NOMO-1 (cell line): ENCODE measurements around the gene CNOT4.
A peak's percentile ranks its signal among the peaks of the same experiment; 100 is the strongest.
"Not testable (repeated sequence)": the region's sequence is repeated elsewhere in the genome, so short reads cannot be mapped to it uniquely, and the experiment has no call there.

Source experiments
- DNase-seq, 2 experiments: peaks; one replicate each; lab custom pipeline; 2025; ENCODE audit not compliant: unreplicated experiment in 2 of 2; lab: John Stamatoyannopoulos, UW

CNOT4 gene

DNA sequence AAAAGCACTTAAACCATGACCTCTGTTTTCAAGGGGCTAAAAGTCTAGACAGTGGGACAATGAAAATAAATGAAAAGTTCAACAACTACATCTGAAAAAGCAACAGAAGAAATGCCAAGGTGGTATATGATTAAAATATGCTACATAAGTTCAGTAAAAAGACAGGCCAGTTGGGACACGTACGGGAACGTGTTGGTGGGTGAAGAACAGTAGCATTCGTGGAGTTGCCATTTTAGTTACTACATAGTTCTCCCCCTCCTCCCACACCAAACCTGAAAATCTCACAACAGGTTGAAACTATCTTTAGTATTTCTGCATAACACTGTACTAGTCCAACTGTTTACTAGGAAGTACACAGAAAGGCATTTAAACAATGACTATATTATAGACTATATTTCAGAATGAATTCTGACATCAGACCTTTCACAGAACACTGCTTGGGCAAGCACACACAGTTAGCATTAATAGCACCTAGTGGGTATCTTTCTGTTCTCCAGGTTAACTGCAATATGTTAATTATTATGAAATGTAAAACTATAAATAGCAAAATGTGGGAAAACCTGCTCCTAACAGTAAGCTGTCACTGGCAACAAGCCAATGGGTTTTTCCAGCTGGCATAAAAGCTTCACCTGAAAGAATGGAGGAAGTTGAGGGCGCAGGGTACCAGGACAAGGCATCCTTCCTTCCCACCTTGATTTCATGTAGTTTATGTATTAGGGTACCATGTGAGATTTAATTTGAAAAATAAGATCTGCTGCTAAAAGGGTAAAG, 141.3 kb downstream of the CNOT4 start:
- no peak for DNase-seq

DNA sequence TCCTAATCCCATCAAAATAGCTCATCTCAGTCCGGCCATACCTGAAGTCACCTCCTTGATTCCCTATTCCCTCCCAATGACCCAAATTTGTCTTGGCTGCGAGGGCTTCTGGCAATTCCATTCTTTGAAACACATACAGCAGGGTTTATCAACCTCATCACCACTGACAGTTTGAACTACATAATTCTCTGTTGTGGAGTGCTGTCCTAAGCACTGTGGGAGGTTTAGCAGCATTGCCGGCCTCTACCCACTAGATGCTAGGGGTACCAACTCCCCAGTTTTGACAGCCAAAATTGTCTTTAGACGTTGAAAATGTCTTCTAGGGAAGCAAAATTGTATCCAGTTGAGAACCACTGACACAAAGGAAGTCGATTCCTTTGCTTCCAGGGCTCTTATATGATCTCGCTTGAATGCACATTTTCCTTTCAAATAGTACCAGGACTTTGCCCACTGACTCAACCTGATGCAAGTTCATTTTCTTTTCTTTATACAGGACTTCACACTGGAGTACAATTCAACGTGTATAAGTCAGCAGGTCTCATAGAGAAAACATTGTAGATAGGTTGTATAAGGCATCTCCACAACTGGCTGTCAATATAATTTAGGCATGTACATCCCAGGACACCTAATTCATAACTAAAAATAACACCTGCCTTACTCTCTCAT, 142.9 kb downstream of the CNOT4 start:
- DNase-seq: no peak

DNA sequence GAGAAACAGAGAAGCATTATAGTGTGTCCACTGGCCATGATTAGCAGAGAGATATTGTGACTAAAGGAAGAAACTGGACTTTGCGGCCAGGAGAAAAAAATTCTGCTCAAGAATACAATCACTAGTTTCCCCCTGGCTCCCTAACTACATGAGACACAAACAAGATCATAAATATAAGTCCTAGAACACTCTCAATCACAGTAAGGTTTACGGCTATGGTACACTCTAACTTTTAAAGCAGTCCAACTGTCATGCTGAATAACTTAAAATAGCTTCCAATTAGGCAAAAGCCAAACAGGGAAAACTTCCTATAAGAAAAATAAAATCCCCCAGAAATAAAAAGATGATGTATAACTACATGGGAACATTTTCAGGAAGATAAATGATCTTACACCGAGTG, 144.2 kb downstream of the CNOT4 start:
- no peak for DNase-seq

DNA sequence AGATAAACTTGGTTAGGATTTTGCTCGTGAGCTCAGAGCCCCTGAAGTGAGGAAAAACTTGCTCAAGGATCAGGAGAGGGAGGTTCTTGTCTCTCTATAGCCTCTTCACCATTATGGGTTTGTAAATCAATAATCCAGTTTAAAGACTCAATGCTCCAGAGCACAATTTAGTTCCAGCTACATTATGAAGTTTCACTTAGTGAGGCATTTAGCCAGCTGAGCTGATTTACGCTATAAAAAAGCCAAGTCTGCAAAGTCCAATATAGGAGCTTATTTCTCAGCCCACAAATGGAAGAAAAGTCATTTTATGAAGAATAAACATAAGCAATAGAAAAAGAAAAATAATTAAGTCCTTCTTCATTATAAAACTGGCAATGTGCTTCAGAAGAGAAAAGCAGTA, 145.7 kb downstream of the CNOT4 start:
- DNase-seq: no peak

DNA sequence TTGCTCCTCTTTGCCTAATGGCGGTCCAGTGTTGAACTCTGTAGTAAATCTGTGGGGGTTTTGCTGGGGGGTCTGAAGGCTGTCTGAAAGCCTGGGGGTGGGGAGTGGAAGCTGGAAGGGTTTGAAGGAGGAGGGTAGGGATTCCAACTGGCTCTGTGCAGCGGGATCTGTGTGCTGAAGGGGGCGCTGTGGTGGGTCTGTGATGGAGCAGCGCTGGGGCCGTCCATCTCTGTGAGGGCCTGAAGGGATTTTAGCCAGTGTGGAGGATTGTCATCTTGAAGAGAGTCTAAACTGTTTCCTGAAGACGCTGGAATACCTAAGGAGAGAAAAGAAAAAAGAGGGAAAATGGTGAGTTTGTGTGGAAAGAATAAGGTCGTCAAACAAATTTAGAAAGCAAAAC, 147.0 kb downstream of the CNOT4 start:
- no peak for DNase-seq

DNA sequence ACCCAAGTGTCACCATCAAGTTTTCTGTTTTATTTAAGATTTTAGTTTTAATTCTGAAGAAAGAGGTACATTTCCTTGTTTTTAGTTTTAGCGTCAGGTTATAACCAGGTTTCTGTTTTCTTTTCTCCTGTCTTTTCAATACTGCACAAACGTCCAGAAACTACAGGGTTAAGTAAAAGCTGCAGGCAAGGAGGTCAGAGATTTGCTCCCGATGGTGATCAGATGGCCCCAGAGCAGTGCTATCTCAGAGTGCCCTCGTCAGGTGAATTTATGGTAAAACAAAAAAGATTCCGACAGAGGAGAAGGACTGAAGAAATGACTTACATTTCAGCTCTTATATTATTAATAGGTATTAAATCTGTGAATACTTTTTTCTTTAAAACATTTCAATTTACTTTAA, 148.1 kb downstream of the CNOT4 start:
- no peak for DNase-seq

DNA sequence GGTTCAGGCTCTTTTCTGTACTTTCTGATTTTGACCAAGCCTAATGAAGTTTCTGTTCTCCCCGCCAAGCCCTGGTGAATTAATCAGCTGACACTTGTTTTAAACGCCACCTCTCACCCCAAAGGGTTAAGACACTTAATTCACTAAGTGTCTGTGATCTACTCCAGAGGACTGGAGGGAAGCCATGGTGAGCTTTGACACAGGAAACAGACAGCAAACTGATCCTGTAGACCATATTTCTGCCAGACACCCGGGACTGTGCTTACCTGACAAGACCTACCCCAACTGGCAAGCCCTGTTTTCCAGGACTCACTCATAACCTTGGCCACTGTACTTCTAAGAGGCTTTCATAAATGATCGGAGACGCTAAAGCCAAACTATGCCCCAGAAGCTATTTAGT, 150.3 kb downstream of the CNOT4 start:
- DNase-seq: no peak

DNA sequence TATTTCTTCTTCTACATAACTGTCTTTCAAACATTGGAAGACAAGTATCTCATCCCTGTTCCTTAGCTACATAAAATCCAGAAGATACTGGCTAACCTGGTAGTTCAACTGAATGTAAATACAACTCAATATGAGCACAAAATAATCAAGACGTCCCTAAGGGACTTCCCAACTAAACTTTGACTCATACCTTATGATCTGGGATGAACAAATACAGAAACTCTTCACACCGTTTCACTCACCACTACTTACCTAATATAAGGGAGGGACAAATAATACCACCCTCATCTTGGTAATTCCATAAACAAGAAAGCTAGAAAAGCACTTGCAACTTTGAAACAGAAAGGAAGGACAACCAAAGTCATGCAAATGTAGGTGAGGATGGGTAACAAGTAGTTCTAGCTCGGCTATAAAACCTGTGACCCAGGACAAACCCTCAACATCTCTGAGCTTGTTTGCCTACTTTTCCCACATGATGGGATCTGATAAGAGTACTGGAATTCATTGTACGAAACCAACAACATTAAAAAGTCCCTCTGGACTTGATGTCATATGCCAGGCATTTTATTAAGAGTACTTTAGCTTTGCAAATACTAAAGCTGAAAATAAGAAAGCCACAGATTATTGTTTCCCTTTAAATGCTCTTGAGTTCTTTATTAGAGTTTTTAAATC, 154.4 kb downstream of the CNOT4 start:
- no peak for DNase-seq

DNA sequence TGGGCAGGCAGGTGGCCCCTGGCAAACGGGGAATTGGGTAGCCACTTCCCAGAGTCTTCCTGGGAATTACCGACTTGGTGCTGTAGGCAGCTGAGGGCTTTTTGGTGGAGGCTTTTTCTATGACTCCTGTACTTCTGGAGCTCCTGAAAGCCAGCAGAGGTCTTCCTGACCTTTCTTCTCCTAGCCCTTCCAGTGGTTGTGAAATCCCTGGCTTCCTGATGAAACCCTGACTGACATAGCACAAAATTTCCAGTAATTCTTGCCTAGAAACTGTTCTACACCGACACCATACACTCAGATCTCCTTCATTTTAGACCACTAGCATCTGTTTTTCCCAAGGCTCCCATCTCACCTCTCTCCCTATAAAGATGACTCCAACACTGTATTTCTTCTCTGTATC, 156.1 kb downstream of the CNOT4 start:
- DNase-seq: no peak

DNA sequence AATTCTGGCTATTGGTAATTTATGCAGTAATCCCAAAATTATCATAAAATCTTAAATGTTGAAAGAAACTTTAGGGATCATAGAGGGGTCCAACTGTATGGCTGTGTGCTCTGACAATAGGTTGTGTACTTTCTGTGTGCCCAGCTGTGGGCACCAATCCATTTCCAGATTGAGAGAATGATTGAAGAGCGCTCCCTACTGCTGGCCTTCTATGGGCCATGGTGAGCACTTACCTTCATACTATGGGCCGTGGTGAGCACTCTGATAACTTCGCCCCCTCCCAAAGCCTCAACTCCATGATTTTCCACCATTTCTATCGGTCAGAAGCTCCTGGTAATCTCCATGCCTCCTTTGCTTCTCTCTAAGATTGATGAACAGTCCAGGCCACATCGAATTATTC, 157.6 kb downstream of the CNOT4 start:
- no peak for DNase-seq

DNA sequence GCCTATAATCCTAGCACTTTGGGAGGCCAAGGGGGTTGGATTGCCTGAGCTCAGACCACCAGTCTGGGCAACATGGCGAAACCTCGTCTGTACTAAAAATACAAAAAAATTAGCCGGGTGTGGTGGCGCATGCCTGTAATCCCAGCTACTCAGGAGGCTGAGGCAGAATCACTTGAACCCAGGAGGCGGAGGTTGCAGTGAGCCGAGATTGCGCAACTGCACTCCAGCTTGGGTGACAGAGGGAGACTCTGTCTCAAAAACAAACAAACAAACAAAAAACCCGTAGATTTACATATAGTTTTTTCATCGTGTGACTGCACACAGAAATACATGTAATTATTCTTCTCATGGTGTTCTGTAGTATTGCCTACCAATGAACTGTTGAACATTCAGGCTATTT, 158.8 kb downstream of the CNOT4 start:
- not testable (repeated sequence) for DNase-seq

DNA sequence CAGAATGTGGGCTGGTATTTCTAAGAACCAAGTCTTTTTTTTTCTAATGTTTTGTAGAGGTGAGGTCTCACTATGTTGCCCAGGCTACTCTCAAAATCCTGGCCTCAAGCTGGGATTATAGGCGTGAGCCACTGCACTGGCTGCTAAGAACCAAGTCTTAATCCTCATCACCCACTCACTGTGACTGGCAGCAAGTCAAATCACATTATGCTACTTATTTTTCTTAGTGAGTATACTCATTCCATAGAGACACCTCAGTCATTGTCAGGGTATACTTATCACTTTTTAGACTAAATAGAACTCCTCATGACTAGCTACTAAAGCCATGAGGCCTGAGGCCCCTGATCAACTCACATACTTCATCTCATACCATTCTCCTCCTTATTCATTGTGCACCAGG, 160.2 kb downstream of the CNOT4 start:
- no peak for DNase-seq

DNA sequence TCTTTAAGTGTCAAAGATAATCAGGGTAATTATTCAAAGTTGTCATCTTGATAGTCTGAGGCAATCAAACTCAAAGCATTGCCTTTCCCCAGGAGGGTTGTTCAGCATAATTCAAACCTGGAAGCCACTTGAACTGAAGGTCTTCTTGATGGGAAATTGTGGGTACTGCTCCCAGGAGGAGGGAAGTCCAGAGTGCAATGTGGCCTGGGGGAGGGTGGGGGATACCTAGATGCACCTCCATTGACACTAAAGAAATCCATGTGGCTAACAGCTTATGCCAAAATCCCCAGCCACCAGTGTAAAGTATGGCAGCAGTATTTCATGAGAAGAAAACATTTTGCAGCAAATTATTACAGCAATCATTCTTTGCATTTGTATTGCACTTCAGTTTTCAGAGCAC, 161.4 kb downstream of the CNOT4 start:
- no peak for DNase-seq

DNA sequence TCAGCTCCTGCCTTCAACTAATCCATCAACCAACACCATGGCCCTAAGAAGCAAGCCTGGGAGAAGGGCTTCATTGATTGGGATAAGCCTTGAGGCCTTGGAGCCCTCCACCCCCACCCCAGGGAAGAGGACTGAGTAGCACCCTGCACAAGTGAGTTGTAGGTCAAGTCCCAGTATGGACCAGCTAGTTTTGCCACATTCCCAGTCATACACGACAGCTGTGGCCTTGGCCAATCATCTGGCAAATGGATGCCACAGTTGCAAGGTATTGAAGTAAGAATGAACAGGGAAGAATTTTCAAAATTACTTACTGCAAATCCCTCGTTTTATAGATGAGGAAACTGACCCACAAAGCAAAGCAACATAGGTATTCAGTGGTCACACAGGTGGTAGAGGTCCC, 166.5 kb downstream of the CNOT4 start:
- DNase-seq: no peak

DNA sequence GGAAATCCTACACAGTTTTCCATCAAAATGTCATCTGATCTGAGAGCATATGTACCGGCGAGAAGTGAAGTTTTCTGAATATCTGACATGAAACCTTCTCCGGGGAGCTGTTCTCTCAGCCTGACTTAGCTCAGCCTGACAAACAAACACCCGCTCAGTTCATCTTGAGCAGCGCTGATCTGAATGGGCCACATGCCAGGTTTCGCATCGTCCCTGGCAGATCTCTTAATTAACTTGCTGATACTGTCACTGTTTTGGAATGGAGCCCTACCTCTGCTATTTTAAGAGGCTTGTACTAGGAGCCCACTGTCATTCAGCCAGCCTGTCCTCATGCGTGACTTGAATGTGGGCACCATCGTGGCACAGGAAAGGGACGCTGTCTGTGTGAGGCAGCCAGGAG, 167.0 kb downstream of the CNOT4 start:
- no peak for DNase-seq

DNA sequence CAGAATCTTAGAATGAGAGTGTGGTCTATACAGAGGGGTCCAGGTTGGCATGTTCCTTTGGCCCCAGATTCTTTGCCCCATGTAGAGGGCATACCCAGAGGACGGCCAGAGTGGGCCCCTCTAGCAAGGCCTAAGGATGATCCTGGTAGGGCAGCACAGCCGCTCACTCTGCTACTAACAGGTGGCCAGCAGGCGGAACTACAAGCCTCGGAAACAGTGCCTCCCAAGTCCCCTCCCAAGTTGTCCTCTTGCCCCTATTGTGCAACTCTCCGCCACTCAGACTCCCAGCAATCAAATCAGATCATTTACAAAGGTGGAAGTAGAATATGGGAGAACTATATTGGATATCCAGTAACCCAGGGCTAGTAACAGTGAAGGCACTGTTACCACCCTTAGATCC, 168.9 kb downstream of the CNOT4 start:
- DNase-seq: peak in 1 of 2 experiments; percentile 1

DNA sequence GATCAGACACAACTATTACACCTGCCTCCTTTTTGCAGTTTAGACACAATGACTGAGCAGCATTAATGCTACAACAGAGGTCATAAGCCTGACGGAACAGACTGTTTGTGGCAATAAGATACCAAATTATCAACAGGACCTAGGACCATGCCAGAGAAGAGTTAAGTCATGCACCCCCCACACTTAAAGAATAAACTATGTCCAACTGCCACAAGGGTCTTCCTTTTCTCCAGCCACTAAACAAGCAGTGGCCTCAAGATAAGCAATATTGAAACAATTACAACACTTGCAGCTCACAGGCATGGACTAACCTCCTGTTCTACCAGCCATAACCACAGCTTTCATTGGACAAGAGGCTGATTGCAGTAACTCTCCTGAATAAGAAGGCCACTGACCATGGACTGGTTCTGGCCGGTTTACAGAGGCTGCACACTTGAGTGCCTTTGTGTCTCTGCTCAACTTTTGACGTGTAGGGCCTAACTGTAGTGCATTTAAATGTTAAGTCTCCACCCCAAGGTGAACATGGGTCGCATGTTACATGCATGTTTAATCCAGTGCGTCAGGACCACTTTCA, 171.8 kb downstream of the CNOT4 start:
- DNase-seq: no peak

DNA sequence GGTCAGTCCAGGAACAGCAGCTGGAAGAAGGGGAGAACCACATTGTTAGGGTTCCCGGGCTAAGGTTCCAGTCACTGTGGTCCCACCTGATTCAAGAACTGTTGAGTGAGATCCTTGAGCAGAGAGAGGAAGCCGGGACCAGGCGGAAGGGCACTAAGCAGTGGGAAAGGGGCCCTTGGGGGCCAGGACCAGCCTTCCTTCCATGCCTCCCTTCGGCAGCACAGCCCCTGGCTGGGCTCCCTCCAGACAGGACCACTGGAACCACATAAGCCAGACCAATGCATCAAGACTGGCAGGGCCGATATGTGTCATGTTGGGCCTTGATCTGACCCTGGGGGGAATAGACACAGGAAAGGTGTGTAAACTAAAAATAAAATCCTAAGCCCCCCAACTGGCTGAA, 172.4 kb downstream of the CNOT4 start:
- DNase-seq: no peak

DNA sequence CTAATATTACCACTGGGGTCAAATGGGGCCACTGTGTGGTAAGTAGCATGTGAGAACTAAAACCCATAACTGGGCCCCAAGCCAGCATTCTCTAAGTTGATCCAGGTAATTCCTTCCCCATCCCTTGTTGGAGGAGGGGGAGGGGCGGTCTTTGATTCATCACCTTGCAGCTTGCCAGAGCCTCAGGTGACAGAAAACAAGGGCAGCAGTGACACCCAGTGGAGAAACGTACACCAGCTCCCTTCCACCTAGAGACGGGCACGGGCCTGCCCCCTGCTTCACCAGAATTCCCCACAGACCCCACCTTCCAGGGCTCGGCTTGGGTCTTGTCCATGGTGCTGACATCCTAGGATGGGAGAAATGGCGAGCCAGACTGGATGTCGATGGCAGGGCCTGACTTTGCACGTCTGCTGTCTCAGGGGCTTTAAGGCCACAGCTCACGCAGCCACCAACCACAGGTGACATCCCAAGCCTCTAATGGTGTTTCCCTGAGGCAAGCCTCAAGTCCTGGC, 174.2 kb downstream of the CNOT4 start:
- DNase-seq: no peak

DNA sequence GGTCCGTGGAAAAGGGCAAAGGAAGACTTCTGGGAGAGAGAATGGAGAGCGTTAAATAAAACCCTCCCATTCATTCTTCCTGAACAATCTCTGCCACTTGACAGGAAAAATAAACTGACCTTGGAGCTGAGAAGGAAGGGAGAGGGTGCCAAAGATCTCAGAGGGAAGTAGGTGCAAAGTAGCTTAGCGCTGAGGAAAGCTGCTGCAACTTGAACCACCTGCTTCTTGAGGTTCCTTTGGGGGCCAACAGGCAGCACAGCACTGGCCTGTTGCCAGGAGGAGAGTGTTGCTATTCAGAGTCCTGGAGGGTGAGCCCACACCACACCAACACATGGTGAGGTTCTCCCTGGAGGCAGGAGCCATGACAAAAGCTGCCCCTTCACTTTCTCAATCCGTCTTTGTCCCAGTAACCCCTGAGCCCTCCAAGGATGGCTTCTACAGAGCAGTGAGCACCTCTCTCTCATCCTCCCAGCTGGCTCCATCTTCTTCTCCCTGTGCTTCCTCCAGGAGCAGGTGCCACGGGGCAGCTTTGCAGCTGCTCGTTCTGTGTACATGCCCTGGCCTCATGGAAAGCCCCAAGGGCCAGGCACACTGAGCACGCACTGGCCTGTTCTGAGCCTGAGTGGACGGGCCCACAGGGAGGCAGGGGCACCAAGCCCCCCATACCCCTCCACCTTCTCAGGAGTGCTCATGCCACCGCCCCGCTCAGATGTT, 174.9 kb downstream of the CNOT4 start:
- no peak for DNase-seq

DNA sequence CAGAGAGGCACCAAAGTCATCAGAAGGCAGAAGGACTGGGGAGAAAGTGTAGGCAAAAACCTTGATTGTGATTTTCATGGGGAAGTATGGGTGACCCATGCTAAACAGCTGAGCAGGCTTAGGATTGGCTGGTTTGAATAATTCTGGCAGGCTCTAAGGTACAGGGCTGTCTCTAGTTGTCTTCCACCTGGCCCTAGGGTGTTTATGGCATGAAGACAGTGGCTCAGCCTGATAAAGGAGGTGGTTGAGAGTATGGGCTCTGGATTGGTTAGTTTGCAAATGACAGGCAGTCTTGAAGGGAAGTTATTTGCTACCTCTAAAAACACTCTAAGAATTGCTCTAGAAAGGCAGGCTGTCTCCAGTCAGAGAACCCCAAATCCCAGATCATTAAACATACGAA, 176.0 kb downstream of the CNOT4 start:
- DNase-seq: no peak
